Esophagus (tissue), 2 donors: ENCODE results near the gene ARHGAP26. TPM values are rescaled to one million over a fixed set of nuclear protein-coding genes. Genes with fewer than 3 reads are reported as not detected.

Source experiments
- H3K27ac ChIP-seq, 2 donors: one replicate each; pipeline ENCODE4 v1.5.1; 2013; ENCODE audit warnings: low read depth in 2 of 2, mild to moderate bottlenecking in 2 of 2, inconsistent platforms in 1 of 2, low read length in 1 of 2, moderate library complexity in 1 of 2
- H3K27me3 ChIP-seq, 2 donors: one replicate each; pipeline ENCODE4 v1.6.1; 2013; ENCODE audit warnings: low read length in 2 of 2, control low read depth in 1 of 2, mild to moderate bottlenecking in 1 of 2; ENCODE audit not compliant: insufficient read depth in 2 of 2, control insufficient read depth in 1 of 2
- H3K36me3 ChIP-seq, 2 donors: one replicate each; pipeline ENCODE4 v1.6.1; 2013; ENCODE audit warnings: low read length in 1 of 2; ENCODE audit not compliant: control insufficient read depth in 2 of 2, insufficient read depth in 2 of 2
- H3K4me1 ChIP-seq, 2 donors: one replicate each; pipeline ENCODE4 v1.6.1; 2013; ENCODE audit warnings: low read length in 1 of 2; ENCODE audit not compliant: control insufficient read depth in 2 of 2, insufficient read depth in 2 of 2
- H3K4me3 ChIP-seq, 2 donors: one replicate each; pipeline ENCODE4 v1.5.1; 2013; ENCODE audit warnings: low read length in 2 of 2, mild to moderate bottlenecking in 2 of 2, low read depth in 1 of 2, moderate library complexity in 1 of 2
- H3K9me3 ChIP-seq, 2 donors: one replicate each; pipeline ENCODE4 v1.6.1; 2013; ENCODE audit warnings: mild to moderate bottlenecking in 2 of 2, low read depth in 1 of 2, low read length in 1 of 2, moderate library complexity in 1 of 2; ENCODE audit not compliant: control insufficient read depth in 2 of 2, insufficient read depth in 1 of 2
- WGBS, 2 donors: extraction: QIAGEN DNeasy Blood & Tissue Kit; methylation state at CpG; one replicate each; pipeline ENCODE4 v1.1.7; 2013; 5-methylcytosine and 5-hydroxymethylcytosine counted together
- polyA plus RNA-seq, 2 donors: library from polyadenylated mRNA; stranded (reverse); fragments of 200-250 nt; gene quantifications; one replicate each; pipeline ENCODE4 v1.2.3, GENCODE V29; 2013
- donor health status: healthy with polysubstance abuse.
- donor health status: Bipolar disorder and iron deficiency.

ARHGAP26 gene
- polyA plus RNA-seq, 2 donors = 3.1 to 3.6 TPM

- 94 to 95% methylated on average over 2 of the region's 2 CpGs for WGBS, 2 donors
- H3K4me3 ChIP-seq = no peak overlapping the region
- no peak overlapping the region for H3K27ac ChIP-seq
- no peaks in the 10 kb centered on the region for H3K27me3 ChIP-seq
- no peaks in the 10 kb centered on the region for H3K36me3 ChIP-seq
- H3K9me3 ChIP-seq = no peaks in the 10 kb centered on the region
- H3K4me1 ChIP-seq = no peaks in the 10 kb centered on the region
Observed at GRCh38 chr5:143170977-143171376, 400.8 kb downstream of the ARHGAP26 start.

- 95 to 98% methylated on average over 5 of the region's 5 CpGs for WGBS, 2 donors
- no peak overlapping the region for H3K27ac ChIP-seq
- H3K4me3 ChIP-seq = no peak overlapping the region
- H3K36me3 ChIP-seq = no peaks in the 10 kb centered on the region
- H3K27me3 ChIP-seq = no peaks in the 10 kb centered on the region
- no peaks in the 10 kb centered on the region for H3K9me3 ChIP-seq
- no peaks in the 10 kb centered on the region for H3K4me1 ChIP-seq
Observed at GRCh38 chr5:143172739-143173138, 402.6 kb downstream of the ARHGAP26 start.

- no peaks in the 10 kb centered on the region for H3K9me3 ChIP-seq
- no peaks in the 10 kb centered on the region for H3K36me3 ChIP-seq
- no peak overlapping the region for H3K4me3 ChIP-seq
- peaks cover 0 to under 1% of the 10 kb centered on the region in 2 donors for H3K4me1 ChIP-seq
- WGBS, 2 donors = 94 to 95% methylated on average over 12 of the region's 12 CpGs
- no peak overlapping the region for H3K27ac ChIP-seq
- no peaks in the 10 kb centered on the region for H3K27me3 ChIP-seq
Observed at GRCh38 chr5:143173139-143173889, 403.1 kb downstream of the ARHGAP26 start.

GRCh38 chr5:143174714-143175398 is 404.7 kb downstream of the ARHGAP26 start:
- Histone ChIP-seq H3K27ac (no peak overlapping the region), H3K4me3 (no peak overlapping the region)
- 44 to 71% methylated on average over 1 of the region's 1 CpG for WGBS, 2 donors

GRCh38 chr5:143176048-143176447 is 405.9 kb downstream of the ARHGAP26 start:
- no peak overlapping the region for H3K27ac ChIP-seq

More at GRCh38 chr5:143174714-143175398, 404.7 kb downstream of the ARHGAP26 start:
- H3K36me3 ChIP-seq = no peaks in the 10 kb centered on the region
- H3K9me3 ChIP-seq = no peaks in the 10 kb centered on the region
- H3K27me3 ChIP-seq = no peaks in the 10 kb centered on the region
- peaks cover 0 to 3% of the 10 kb centered on the region in 2 donors for H3K4me1 ChIP-seq

GRCh38 chr5:143177263-143177983 is 407.2 kb downstream of the ARHGAP26 start:
- Histone ChIP-seq H3K4me3 (no peak overlapping the region), H3K36me3 (no peaks in the 10 kb centered on the region), H3K4me1 (peaks cover 0 to 3% of the 10 kb centered on the region in 2 donors), H3K9me3 (no peaks in the 10 kb centered on the region), H3K27ac (no peak overlapping the region), H3K27me3 (no peaks in the 10 kb centered on the region)
- 48 to 62% methylated on average over 9 of the region's 9 CpGs for WGBS, 2 donors

More at GRCh38 chr5:143176048-143176447, 405.9 kb downstream of the ARHGAP26 start:
- WGBS, 2 donors = 77 to 83% methylated on average over 3 of the region's 3 CpGs
- Histone ChIP-seq H3K4me1 (peaks cover 0 to 3% of the 10 kb centered on the region in 2 donors), H3K36me3 (no peaks in the 10 kb centered on the region), H3K9me3 (no peaks in the 10 kb centered on the region), H3K27me3 (no peaks in the 10 kb centered on the region), H3K4me3 (no peak overlapping the region)

GRCh38 chr5:143179126-143179740 is 409.1 kb downstream of the ARHGAP26 start:
- no peak overlapping the region for H3K4me3 ChIP-seq
- no peaks in the 10 kb centered on the region for H3K27me3 ChIP-seq
- H3K36me3 ChIP-seq = no peaks in the 10 kb centered on the region
- 92 to 96% methylated on average over 6 of the region's 6 CpGs for WGBS, 2 donors
- H3K27ac ChIP-seq = no peak overlapping the region
- peaks cover 0 to 3% of the 10 kb centered on the region in 2 donors for H3K4me1 ChIP-seq
- H3K9me3 ChIP-seq = no peaks in the 10 kb centered on the region

- Histone ChIP-seq H3K4me1 (peaks cover 0 to 3% of the 10 kb centered on the region in 2 donors), H3K36me3 (no peaks in the 10 kb centered on the region), H3K4me3 (no peak overlapping the region), H3K27ac (no peak overlapping the region), H3K27me3 (no peaks in the 10 kb centered on the region), H3K9me3 (no peaks in the 10 kb centered on the region)
- WGBS, 2 donors = 90 to 100% methylated on average over 1 of the region's 1 CpG
Observed at GRCh38 chr5:143180751-143181150, 410.6 kb downstream of the ARHGAP26 start.

GRCh38 chr5:143181173-143181572 is 411.0 kb downstream of the ARHGAP26 start:
- Histone ChIP-seq H3K4me1 (peaks cover 0 to 3% of the 10 kb centered on the region in 2 donors), H3K27me3 (no peaks in the 10 kb centered on the region), H3K9me3 (no peaks in the 10 kb centered on the region), H3K36me3 (no peaks in the 10 kb centered on the region), H3K27ac (no peak overlapping the region), H3K4me3 (no peak overlapping the region)
- 84 to 85% methylated on average over 3 of the region's 3 CpGs for WGBS, 2 donors
